DND-41 (cell line): ENCODE data around the gene LRP2BP.

Source experiments
- CTCF ChIP-seq: IDR thresholded peaks from 2 replicates; pipeline ENCODE4 v1.5.1; 2012; ENCODE audit warnings: borderline replicate concordance, low read length, moderate library complexity, mild to moderate bottlenecking; ENCODE audit not compliant: poor library complexity, severe bottlenecking; ENCODE audit errors: extremely low read depth
- EZH2 ChIP-seq: IDR thresholded peaks from 3 replicates; pipeline ENCODE4 v1.6.1; 2012; ENCODE audit warnings: borderline replicate concordance, low read depth, mild to moderate bottlenecking, moderate library complexity, low read length, inconsistent platforms; ENCODE audit not compliant: severe bottlenecking

DNA sequence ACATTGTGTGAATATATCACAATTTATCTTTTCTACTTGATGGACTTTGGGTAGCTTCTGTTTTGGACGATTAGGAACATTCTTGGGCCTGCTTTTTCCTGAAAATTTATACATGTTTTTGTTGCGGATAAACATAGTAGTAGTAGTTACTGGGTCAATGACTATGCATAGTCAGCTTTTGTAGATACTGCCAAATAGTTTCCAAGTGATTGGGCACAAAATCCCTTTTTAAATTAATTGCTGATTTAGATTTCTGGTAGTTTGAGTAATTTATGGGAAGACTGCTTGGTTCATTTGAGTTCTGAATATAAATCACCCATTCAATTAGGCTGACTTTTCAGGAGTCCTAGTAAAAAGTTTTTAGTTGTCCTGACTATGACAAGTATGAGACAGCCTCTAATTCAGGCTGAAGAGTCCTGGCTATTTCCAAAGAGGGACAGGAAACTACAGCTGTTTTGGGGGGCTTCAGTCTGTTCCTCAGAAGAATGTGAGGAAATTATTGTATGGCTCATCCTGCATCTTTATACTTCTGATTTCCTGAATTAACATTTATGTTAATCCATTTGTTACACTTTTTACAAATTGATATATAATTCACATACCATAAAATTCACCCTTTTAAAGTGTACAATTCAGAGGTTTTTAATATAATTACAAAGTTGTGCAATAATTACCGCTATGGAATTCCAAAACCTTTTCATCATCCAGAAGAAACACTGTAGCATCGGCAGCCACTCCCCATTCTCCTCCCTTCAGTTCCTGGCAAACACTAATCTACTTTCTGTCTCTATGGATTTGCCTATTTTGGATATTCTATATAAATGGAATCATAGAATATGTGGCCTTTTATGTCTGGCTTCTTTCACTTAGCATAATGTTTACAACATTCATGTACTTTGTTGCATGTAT lies 14.2 kb downstream of the LRP2BP start:
- TF ChIP-seq CTCF: no peak
- no peak for TF ChIP-seq EZH2
